ENCODE measurements around the gene PALLD.

Gene PALLD

DNA sequence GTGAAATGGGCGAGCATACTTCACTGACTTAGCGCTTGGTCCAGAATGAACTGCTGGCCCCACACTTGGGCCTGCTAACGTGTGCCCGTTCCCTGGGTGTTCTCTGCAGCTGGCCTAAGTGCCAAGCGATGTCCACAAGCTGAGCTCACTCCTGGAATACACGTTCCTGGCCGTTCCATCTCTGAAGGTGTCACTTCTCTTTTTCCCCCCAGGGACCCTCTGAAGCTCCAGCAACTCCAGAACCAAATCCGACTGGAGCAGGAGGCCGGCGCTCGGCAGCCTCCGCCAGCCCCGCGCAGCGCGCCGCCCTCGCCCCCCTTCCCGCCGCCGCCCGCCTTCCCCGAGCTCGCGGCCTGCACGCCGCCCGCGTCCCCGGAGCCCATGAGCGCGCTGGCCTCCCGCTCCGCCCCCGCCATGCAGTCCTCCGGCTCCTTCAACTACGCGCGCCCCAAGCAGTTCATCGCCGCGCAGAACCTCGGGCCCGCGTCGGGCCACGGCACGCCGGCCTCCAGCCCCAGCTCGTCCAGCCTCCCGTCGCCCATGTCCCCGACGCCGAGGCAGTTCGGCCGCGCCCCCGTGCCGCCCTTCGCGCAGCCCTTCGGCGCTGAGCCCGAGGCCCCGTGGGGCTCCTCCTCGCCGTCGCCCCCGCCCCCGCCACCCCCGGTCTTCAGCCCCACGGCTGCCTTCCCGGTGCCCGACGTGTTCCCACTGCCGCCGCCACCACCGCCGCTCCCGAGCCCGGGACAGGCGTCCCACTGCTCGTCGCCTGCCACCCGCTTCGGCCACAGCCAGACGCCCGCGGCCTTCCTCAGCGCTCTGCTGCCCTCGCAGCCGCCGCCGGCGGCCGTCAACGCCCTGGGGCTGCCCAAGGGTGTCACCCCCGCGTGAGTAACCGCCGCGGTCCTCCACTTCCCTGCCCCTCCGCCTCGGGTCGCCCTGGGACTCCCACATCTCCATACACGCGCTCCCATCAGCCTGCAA lies 380.9 kb downstream of the PALLD start:
- peak; percentile 82 for DNase-seq
- Histone ChIP-seq H3K36me3 (peaks cover 10% of the 10 kb centered on the region), H3K9me3 (ENCODE audit: severe bottlenecking) (no peaks in the 10 kb centered on the region), H3K27ac (peak overlapping the region; percentile 70), H3K4me3 (ENCODE audit: low read depth, low read length) (peak overlapping the region; percentile 44), H3K27me3 (ENCODE audit: insufficient read depth, low read depth, severe bottlenecking) (no peaks in the 10 kb centered on the region)
- TF ChIP-seq, protein P1, sequence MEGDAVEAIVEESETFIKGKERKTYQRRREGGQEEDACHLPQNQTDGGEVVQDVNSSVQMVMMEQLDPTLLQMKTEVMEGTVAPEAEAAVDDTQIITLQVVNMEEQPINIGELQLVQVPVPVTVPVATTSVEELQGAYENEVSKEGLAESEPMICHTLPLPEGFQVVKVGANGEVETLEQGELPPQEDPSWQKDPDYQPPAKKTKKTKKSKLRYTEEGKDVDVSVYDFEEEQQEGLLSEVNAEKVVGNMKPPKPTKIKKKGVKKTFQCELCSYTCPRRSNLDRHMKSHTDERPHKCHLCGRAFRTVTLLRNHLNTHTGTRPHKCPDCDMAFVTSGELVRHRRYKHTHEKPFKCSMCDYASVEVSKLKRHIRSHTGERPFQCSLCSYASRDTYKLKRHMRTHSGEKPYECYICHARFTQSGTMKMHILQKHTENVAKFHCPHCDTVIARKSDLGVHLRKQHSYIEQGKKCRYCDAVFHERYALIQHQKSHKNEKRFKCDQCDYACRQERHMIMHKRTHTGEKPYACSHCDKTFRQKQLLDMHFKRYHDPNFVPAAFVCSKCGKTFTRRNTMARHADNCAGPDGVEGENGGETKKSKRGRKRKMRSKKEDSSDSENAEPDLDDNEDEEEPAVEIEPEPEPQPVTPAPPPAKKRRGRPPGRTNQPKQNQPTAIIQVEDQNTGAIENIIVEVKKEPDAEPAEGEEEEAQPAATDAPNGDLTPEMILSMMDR (IDR thresholded peaks at IDR 0.05; ENCODE audit: low read depth, low read length): peak; percentile 45

DNA sequence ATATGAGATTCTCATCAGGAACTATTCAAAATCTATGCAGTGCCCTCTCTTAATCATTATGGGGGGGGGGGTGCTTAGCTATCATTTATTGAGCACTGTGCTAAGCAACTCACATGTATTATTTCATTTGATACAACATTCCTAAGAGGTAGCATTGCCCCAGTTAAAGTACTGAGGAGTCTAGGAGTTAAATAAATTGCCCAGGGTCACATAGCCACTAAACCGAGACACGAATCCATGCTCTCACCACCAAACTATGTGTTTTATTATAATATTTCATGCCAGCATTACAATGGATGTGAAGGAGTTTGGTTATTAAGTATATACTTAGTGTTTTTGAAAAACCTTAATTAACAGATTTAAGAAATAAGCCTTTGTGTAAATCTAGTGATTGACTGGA lies 381.8 kb downstream of the PALLD start:
- TF ChIP-seq, protein P1 (IDR thresholded peaks at IDR 0.05; ENCODE audit: low read depth, low read length): no peak
- DNase-seq: no peak
- Histone ChIP-seq H3K27me3 (ENCODE audit: insufficient read depth, low read depth, severe bottlenecking) (no peaks in the 10 kb centered on the region), H3K4me3 (ENCODE audit: low read depth, low read length) (peak overlapping the region; percentile 44), H3K36me3 (peaks cover 10% of the 10 kb centered on the region), H3K27ac (no peak overlapping the region), H3K9me3 (ENCODE audit: severe bottlenecking) (no peaks in the 10 kb centered on the region)

DNA sequence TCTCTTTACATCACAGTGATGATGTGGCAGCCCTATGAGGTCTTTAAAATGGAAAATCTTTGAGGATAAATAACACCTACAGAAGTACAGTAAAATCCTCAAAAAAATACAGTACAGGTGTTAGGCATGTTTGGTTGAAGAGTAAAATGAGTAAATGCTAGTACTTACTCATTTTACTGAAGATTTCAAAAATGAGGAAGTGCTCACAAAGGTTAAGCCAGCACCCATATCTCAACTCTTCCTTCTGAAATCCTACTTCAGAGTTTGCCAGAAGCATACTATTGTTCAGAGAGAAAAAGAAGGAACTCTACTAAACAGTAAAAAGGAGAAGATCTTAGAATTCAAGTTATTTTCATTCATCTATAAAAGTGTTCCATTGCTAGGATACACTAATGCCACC lies 382.3 kb downstream of the PALLD start:
- DNase-seq: no peak
- Histone ChIP-seq H3K27ac (no peak overlapping the region), H3K9me3 (ENCODE audit: severe bottlenecking) (no peaks in the 10 kb centered on the region), H3K36me3 (peaks cover 10% of the 10 kb centered on the region), H3K27me3 (ENCODE audit: insufficient read depth, low read depth, severe bottlenecking) (no peaks in the 10 kb centered on the region), H3K4me3 (ENCODE audit: low read depth, low read length) (no peak overlapping the region)
- TF ChIP-seq, protein P1 (IDR thresholded peaks at IDR 0.05; ENCODE audit: low read depth, low read length): no peak

DNA sequence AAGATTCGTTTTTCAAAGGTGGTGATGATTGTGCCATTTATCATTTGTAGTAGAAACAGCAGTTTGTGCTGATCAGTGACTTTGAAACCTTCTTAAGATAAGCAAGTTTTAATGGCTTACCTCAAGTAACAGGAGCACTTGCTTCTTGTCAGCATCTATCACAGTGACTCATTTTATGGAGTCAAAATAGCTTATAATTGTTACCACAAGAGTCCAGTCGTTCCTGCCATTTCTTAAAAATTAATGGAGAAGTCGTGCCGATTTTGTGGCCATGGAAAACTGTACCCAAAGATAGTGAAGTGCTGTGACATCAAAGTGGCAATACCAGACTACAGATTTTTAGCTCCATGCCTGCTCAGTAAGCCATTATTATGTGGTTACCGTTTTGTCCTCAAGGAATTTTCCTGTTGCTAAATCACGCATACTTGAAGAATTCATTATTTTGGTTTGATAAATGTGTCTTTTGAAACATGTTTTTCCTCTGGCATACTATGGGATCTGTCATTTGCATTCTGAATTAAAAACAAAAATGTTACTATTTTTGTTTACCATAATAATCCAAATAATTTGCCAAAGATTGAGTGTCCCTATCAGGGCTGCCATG lies 383.3 kb downstream of the PALLD start:
- H3K9me3 ChIP-seq (ENCODE audit: severe bottlenecking): no peaks in the 10 kb centered on the region
- peaks cover 10% of the 10 kb centered on the region for H3K36me3 ChIP-seq
- no peak overlapping the region for H3K27ac ChIP-seq
- no peak overlapping the region for H3K4me3 ChIP-seq (ENCODE audit: low read depth, low read length)
- TF ChIP-seq, protein P1 (IDR thresholded peaks at IDR 0.05; ENCODE audit: low read depth, low read length): no peak
- H3K27me3 ChIP-seq (ENCODE audit: insufficient read depth, low read depth, severe bottlenecking): no peaks in the 10 kb centered on the region
- DNase-seq: no peak

DNA sequence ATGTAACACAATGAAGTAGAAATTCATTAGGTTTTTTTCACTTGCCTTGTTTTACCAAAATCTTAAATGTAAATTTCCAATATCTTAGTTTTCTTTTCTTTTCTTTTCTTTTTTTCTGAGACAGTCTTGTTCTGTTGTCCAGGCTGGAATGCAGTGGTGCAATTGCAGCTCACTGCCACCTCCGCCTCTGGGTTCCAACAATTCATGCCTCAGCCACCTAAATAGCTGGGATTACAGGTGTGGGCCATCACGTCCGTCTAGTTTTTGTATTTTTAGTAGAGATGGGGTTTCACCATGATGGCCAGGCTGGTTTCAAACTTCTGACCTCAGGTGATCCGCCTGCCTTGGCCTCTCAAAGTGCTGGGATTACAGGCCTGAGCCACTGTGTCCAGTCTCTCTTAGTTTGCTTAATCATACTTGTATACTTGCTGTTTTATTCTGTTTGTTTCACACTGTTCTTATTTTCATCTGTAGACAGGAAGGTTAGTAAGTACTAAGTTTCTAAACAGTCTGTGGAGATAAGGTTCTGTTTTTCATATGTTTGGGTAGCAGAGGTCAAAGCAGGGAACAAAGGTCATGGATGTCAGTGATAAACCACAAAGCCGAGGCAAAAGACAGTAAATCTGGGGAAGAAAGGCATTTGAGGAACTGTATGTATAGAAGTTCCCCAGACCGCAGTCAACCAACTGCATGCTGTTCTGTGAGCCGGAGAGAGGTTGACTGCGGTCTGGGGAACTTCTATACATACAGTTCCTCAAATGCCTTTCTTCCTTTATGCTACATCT lies 384.2 kb downstream of the PALLD start:
- peaks cover 10% of the 10 kb centered on the region for H3K36me3 ChIP-seq
- no peak overlapping the region for H3K27ac ChIP-seq
- no peak overlapping the region for H3K4me3 ChIP-seq (ENCODE audit: low read depth, low read length)
- H3K9me3 ChIP-seq (ENCODE audit: severe bottlenecking): no peaks in the 10 kb centered on the region
- TF ChIP-seq, protein P1 (IDR thresholded peaks at IDR 0.05; ENCODE audit: low read depth, low read length): no peak
- no peak for DNase-seq
- no peaks in the 10 kb centered on the region for H3K27me3 ChIP-seq (ENCODE audit: insufficient read depth, low read depth, severe bottlenecking)

All from WERI-Rb-1 (cell line).